Measurements from ENCODE around the gene GLRX5. TPM values are rescaled to one million over a fixed set of nuclear protein-coding genes. Genes with fewer than 3 reads are reported as not detected.

The GLRX5 gene
- total RNA-seq, 1 donor from 2014 or later: 99.9 TPM

- peaks cover 14% of the 10 kb centered on the region for H3K4me1 Mint-ChIP-seq
- Histone ChIP-seq H3K4me1 (no peaks in the 10 kb centered on the region), H3F3A (ENCODE audit: low read depth) (no peaks in the 10 kb centered on the region), H3K9me3 (ENCODE audit: low read depth) (no peaks in the 10 kb centered on the region), H3K4me2 (no peak overlapping the region), H3K27ac (no peak overlapping the region), H4K20me1 (ENCODE audit: low read depth) (no peaks in the 10 kb centered on the region), H3K27me3 (no peaks in the 10 kb centered on the region), H3K36me3 (no peaks in the 10 kb centered on the region), H3K79me2 (ENCODE audit: low read depth) (no peaks in the 10 kb centered on the region), H2AFZ (replicated peaks) (no peak overlapping the region), H3K9ac (no peak overlapping the region), H3K4me3 (no peak overlapping the region)
- H3K27ac Mint-ChIP-seq: no peak overlapping the region
- DNase-seq (ENCODE audit: low spot score): no peak
- no peak for TF ChIP-seq EZH2 (IDR thresholded peaks at IDR 0.05)
- no peak for TF ChIP-seq EZH2phosphoT487 (IDR thresholded peaks at IDR 0.05)
- TF ChIP-seq, protein P1, sequence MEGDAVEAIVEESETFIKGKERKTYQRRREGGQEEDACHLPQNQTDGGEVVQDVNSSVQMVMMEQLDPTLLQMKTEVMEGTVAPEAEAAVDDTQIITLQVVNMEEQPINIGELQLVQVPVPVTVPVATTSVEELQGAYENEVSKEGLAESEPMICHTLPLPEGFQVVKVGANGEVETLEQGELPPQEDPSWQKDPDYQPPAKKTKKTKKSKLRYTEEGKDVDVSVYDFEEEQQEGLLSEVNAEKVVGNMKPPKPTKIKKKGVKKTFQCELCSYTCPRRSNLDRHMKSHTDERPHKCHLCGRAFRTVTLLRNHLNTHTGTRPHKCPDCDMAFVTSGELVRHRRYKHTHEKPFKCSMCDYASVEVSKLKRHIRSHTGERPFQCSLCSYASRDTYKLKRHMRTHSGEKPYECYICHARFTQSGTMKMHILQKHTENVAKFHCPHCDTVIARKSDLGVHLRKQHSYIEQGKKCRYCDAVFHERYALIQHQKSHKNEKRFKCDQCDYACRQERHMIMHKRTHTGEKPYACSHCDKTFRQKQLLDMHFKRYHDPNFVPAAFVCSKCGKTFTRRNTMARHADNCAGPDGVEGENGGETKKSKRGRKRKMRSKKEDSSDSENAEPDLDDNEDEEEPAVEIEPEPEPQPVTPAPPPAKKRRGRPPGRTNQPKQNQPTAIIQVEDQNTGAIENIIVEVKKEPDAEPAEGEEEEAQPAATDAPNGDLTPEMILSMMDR (IDR thresholded peaks at IDR 0.05): no peak
- no peak overlapping the region for H3K4me3 Mint-ChIP-seq
- peaks cover 12% of the 10 kb centered on the region for H3K27me3 Mint-ChIP-seq (ENCODE audit: insufficient read depth, low read depth)
- H3K36me3 Mint-ChIP-seq: no peaks in the 10 kb centered on the region
- H3K9me3 Mint-ChIP-seq: no peaks in the 10 kb centered on the region
These were observed 30.5 kb upstream of the GLRX5 start for GRCh38 chr14:95504135-95505029.

DNA sequence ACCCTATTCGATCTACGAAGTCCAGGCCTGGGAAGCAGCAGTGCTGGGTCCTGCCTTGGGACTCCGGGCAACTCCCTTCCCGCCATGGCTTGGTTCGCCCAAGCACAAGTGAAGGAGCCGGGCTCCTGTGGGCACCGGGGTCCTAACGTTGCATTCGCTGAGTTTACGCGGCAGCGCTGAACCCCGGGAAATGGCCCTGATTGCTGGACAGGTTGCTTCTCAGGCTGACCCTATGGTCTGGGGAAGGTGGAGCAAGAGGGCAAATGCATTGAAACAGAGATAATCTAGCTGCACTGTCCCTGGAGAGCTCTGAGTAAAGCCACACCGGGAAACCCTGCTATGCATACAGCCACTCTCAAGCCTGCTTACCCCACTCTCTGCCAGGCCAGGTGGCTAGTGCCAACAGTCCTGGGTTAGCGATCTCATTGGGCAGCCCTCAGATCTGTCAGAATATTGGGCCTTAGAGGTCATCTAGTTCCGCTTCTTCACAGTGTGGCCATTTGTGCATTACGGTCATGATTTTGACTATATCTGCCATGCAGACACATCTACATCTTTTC, 29.7 kb upstream of the GLRX5 start:
- Histone ChIP-seq H3K27ac (no peak overlapping the region), H3F3A (ENCODE audit: low read depth) (no peaks in the 10 kb centered on the region), H3K79me2 (ENCODE audit: low read depth) (no peaks in the 10 kb centered on the region), H3K27me3 (no peaks in the 10 kb centered on the region), H3K4me1 (no peaks in the 10 kb centered on the region), H3K4me3 (no peak overlapping the region), H3K4me2 (no peak overlapping the region), H3K9me3 (ENCODE audit: low read depth) (no peaks in the 10 kb centered on the region), H4K20me1 (ENCODE audit: low read depth) (no peaks in the 10 kb centered on the region), H2AFZ (replicated peaks) (no peak overlapping the region), H3K36me3 (no peaks in the 10 kb centered on the region), H3K9ac (no peak overlapping the region)
- no peaks in the 10 kb centered on the region for H3K36me3 Mint-ChIP-seq
- peaks cover 10% of the 10 kb centered on the region for H3K27me3 Mint-ChIP-seq (ENCODE audit: insufficient read depth, low read depth)
- no peak for DNase-seq (ENCODE audit: low spot score)
- H3K9me3 Mint-ChIP-seq: no peaks in the 10 kb centered on the region
- peaks cover 11% of the 10 kb centered on the region for H3K4me1 Mint-ChIP-seq
- no peak overlapping the region for H3K27ac Mint-ChIP-seq
- TF ChIP-seq, protein P1 (IDR thresholded peaks at IDR 0.05): no peak
- no peak for TF ChIP-seq EZH2phosphoT487 (IDR thresholded peaks at IDR 0.05)
- TF ChIP-seq EZH2 (IDR thresholded peaks at IDR 0.05): no peak
- H3K4me3 Mint-ChIP-seq: no peak overlapping the region

DNA sequence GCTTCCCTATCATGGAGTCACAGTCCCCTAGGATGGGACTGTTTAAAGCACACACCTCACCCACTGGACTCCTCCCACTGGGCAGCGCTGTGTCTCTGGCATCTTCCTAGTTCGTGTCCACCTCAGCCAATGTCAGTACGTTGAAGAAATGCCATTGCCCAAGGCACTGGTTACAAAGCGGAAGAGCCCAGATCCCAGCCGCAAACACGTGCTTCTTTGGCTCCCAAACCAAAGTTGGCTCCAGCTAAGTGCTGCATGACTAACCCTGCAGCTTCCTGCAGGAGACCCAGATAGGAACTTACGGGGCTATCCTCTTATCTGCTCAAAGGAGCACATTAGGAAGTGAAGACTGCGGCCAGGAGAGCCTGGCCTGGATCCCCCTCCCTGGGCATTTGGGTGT, 27.7 kb upstream of the GLRX5 start:
- Mint-ChIP-seq H3K36me3 (no peaks in the 10 kb centered on the region), H3K4me1 (no peaks in the 10 kb centered on the region), H3K4me3 (no peak overlapping the region), H3K9me3 (no peaks in the 10 kb centered on the region), H3K27me3 (ENCODE audit: insufficient read depth, low read depth) (peaks cover 4% of the 10 kb centered on the region), H3K27ac (no peak overlapping the region)
- Histone ChIP-seq H3K4me3 (no peak overlapping the region), H3K27me3 (no peaks in the 10 kb centered on the region), H3K9me3 (ENCODE audit: low read depth) (no peaks in the 10 kb centered on the region), H3K36me3 (no peaks in the 10 kb centered on the region), H3K4me2 (no peak overlapping the region), H3K4me1 (no peaks in the 10 kb centered on the region), H3F3A (ENCODE audit: low read depth) (no peaks in the 10 kb centered on the region), H3K79me2 (ENCODE audit: low read depth) (no peaks in the 10 kb centered on the region), H4K20me1 (ENCODE audit: low read depth) (no peaks in the 10 kb centered on the region), H3K27ac (no peak overlapping the region), H2AFZ (replicated peaks) (no peak overlapping the region), H3K9ac (no peak overlapping the region)
- TF ChIP-seq, protein P1 (IDR thresholded peaks at IDR 0.05): no peak
- TF ChIP-seq EZH2phosphoT487 (IDR thresholded peaks at IDR 0.05) (no peak), EZH2 (IDR thresholded peaks at IDR 0.05) (no peak)
- no peak for DNase-seq (ENCODE audit: low spot score)

Measured in neural progenitor cell (in vitro differentiated cells).